BLaER1 (cell line): Measurements from ENCODE around the gene WNT8A.

Source experiments
- H3K27ac ChIP-seq: shearing (Covaris generic); formaldehyde crosslinking; 2 replicates; pipeline ENCODE4 v1.8.1; 2022
- H3K27me3 ChIP-seq: shearing (Covaris generic); formaldehyde crosslinking; 2 replicates; pipeline ENCODE4 v1.8.1; 2022
- H3K36me3 ChIP-seq: shearing (Covaris generic); formaldehyde crosslinking; 2 replicates; pipeline ENCODE4 v1.8.1; 2022
- H3K4me1 ChIP-seq: shearing (Covaris generic); formaldehyde crosslinking; 2 replicates; pipeline ENCODE4 v1.8.1; 2022
- H3K4me2 ChIP-seq: shearing (Covaris generic); formaldehyde crosslinking; 2 replicates; pipeline ENCODE4 v1.8.1; 2022
- H3K4me3 ChIP-seq: shearing (Covaris generic); formaldehyde crosslinking; 2 replicates; pipeline ENCODE4 v1.8.1; 2022
- H3K9ac ChIP-seq: shearing (Covaris generic); formaldehyde crosslinking; 2 replicates; pipeline ENCODE4 v1.8.1; 2022
- H3K9me3 ChIP-seq: shearing (Covaris generic); formaldehyde crosslinking; 2 replicates; pipeline ENCODE4 v1.8.1; 2022
- H4K20me1 ChIP-seq: shearing (Covaris generic); formaldehyde crosslinking; 2 replicates; pipeline ENCODE4 v1.8.1; 2022
- Cebpa-rat ChIP-seq: shearing (Covaris generic); IDR thresholded peaks from 2 replicates; pipeline ENCODE4 v1.8.1; 2022

WNT8A gene

DNA sequence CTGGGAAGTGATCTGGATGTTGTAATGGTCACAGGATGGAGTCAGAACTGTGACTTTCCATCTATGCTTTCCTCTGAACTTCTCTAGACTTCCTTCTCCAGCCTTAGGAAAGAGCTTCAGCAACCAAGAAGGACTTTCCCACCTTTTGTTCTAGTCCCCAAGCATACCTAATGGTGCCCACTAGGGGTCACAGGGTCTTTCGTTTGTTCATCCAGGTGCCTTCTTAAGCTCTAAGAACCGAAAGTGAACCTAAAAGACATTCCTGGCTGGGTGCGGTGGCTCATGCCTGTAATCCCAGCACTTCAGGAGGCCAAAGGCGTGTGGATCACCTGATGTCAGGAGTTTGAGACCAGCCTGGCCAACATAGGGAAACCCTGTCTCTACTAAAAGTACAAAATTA, 1.8 kb upstream of the WNT8A start:
- H3K4me2 ChIP-seq, result no peak overlapping the region
- H4K20me1 ChIP-seq, result no peaks in the 10 kb centered on the region
- no peaks in the 10 kb centered on the region for H3K36me3 ChIP-seq
- H3K4me1 ChIP-seq, result peaks cover 8% of the 10 kb centered on the region
- TF ChIP-seq Cebpa-rat, result no peak
- no peak overlapping the region for H3K27ac ChIP-seq
- H3K4me3 ChIP-seq, result no peak overlapping the region
- H3K9ac ChIP-seq, result no peak overlapping the region
- no peaks in the 10 kb centered on the region for H3K9me3 ChIP-seq
- no peaks in the 10 kb centered on the region for H3K27me3 ChIP-seq

DNA sequence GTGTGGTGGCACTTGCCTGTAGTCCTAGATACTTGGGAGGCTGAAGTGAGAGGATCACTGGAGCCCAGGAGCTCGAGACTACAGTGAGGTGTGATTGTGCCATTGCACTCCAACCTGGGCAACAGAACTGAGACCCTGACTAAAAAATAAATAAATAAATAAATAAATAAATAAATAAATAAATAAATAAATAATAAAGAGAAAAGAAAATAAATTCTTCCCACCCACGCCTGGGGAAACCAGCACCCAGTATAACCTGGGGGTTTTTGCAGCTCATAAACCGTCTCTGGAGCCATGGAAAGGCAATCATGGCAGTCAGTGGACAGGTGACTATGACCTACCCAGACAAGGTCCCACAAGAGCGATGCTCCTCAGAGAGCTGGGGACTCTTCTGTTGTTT, 7.9 kb downstream of the WNT8A start:
- Histone ChIP-seq H4K20me1 (no peaks in the 10 kb centered on the region), H3K4me2 (no peak overlapping the region), H3K9ac (no peak overlapping the region), H3K36me3 (no peaks in the 10 kb centered on the region), H3K9me3 (no peaks in the 10 kb centered on the region), H3K27ac (no peak overlapping the region), H3K4me1 (peaks cover 32% of the 10 kb centered on the region), H3K4me3 (no peak overlapping the region), H3K27me3 (no peaks in the 10 kb centered on the region)
- TF ChIP-seq Cebpa-rat, result no peak

DNA sequence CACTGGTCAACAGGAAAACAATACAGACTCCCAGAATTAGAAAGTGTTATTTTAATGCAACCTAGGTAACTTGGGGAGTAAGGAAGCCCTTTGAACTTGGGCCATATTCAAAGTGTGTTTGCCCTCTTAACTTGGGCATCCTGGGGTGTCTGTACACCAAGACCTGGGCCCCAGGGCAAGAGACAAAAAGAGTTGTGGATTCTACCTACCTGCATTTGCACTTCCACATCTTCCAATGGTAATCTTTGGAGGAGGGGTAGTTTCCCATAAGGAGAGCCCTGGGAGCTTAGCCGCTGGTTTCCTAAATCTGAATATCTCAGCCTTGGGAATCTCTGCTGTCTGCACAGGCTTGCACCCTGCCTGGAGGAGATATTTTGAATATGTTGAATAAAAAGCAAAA, 8.5 kb downstream of the WNT8A start:
- Histone ChIP-seq H3K27ac (peak overlapping the region; percentile 14; the same call in 1 of the 2 replicates), H3K27me3 (no peaks in the 10 kb centered on the region), H3K4me2 (peak overlapping the region; percentile 45), H3K4me1 (peaks cover 32% of the 10 kb centered on the region), H4K20me1 (no peaks in the 10 kb centered on the region), H3K9ac (no peak overlapping the region), H3K9me3 (no peaks in the 10 kb centered on the region), H3K4me3 (no peak overlapping the region), H3K36me3 (no peaks in the 10 kb centered on the region)
- no peak for TF ChIP-seq Cebpa-rat

DNA sequence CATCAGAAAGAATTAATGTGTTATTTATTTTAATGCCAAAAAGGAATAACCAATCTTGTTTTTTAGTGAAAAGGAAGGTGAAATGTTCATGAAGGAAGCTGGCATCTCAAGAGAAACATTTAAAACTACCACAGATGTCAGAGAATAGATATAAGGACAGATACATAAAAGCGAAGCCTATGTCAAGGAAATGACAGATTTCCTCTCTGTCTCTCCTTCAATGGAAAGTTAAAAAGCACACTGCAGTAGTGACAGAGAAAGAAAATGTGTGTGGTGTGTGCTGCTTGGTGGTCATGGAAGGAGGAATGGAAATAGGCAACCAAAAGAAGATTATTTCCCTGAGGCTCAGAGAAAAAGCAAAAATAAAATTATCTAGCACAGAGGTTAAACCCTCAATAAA, 9.2 kb downstream of the WNT8A start:
- Histone ChIP-seq H3K4me1 (peaks cover 32% of the 10 kb centered on the region), H3K4me2 (peak overlapping the region; percentile 45), H3K36me3 (no peaks in the 10 kb centered on the region), H3K27me3 (no peaks in the 10 kb centered on the region), H4K20me1 (no peaks in the 10 kb centered on the region), H3K4me3 (no peak overlapping the region), H3K9me3 (no peaks in the 10 kb centered on the region), H3K9ac (no peak overlapping the region; the same call in 1 of the 2 replicates), H3K27ac (no peak overlapping the region; the same call in 1 of the 2 replicates)
- TF ChIP-seq Cebpa-rat, result no peak

DNA sequence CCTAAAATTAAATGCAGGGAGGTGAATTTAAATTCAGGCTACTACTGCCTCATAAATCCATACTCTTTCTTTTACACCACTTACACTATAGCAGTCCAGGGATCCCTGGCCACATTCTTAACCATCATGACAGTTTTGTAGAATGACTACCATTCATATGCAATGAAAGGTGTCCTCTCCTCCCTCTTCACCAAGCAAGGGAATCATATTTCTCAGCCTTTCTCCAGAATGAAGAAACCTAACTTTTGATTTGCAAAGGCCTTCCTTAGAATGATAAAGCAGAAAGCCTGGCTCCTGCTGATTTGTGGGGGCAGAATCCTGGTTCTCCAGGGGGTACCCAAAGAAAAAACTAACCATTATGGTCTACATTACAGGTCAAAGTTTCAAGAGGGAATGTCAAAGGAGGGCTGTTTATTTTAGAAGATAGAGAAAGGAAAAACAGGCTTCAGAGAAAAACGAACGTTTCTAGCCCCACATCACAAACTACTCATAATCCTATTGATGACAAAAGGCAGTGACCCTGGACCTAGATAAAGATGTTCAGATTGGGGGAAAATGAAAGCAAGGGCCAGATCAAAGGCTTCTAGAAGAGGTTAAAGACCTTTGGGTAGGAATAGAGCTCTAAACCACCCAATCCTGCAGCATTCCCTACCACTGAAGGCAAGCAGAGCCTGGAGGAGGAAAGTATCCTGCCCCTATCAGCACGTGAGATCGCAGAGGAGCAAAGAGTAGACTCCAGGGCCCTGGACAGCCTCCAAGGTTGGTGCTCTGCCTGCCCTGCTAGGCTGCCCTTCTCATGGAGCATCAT, 11.5 kb downstream of the WNT8A start:
- no peaks in the 10 kb centered on the region for H3K36me3 ChIP-seq
- H3K9ac ChIP-seq, result no peak overlapping the region
- H3K4me2 ChIP-seq, result no peak overlapping the region
- no peak overlapping the region for H3K4me3 ChIP-seq
- no peak overlapping the region for H3K27ac ChIP-seq
- no peak for TF ChIP-seq Cebpa-rat
- no peaks in the 10 kb centered on the region for H4K20me1 ChIP-seq
- peaks cover 32% of the 10 kb centered on the region for H3K4me1 ChIP-seq
- no peaks in the 10 kb centered on the region for H3K9me3 ChIP-seq
- H3K27me3 ChIP-seq, result no peaks in the 10 kb centered on the region

DNA sequence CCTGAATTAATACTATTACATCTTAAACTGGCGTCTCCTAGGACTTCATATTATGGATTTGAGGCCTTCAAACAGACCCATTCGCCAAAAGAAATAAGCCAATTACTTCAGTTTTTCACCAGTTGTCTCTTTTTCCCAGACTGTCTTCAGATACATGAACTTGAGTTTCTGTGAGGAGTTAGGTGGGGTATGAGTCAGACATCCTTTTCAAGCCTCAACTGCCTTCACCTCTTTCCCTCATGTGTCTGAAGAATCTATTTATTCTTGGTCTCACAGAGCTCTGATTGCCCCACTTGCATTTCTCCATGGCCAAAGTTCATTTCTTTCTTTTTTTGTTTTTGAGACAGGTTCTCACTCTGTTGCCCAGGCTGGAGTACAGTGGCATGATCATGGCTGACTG, 12.5 kb downstream of the WNT8A start:
- no peaks in the 10 kb centered on the region for H3K9me3 ChIP-seq
- no peaks in the 10 kb centered on the region for H4K20me1 ChIP-seq
- no peaks in the 10 kb centered on the region for H3K36me3 ChIP-seq
- H3K4me2 ChIP-seq, result no peak overlapping the region
- no peak overlapping the region for H3K4me3 ChIP-seq
- no peak overlapping the region for H3K9ac ChIP-seq
- TF ChIP-seq Cebpa-rat, result no peak
- H3K4me1 ChIP-seq, result peaks cover 32% of the 10 kb centered on the region
- no peaks in the 10 kb centered on the region for H3K27me3 ChIP-seq
- no peak overlapping the region for H3K27ac ChIP-seq

DNA sequence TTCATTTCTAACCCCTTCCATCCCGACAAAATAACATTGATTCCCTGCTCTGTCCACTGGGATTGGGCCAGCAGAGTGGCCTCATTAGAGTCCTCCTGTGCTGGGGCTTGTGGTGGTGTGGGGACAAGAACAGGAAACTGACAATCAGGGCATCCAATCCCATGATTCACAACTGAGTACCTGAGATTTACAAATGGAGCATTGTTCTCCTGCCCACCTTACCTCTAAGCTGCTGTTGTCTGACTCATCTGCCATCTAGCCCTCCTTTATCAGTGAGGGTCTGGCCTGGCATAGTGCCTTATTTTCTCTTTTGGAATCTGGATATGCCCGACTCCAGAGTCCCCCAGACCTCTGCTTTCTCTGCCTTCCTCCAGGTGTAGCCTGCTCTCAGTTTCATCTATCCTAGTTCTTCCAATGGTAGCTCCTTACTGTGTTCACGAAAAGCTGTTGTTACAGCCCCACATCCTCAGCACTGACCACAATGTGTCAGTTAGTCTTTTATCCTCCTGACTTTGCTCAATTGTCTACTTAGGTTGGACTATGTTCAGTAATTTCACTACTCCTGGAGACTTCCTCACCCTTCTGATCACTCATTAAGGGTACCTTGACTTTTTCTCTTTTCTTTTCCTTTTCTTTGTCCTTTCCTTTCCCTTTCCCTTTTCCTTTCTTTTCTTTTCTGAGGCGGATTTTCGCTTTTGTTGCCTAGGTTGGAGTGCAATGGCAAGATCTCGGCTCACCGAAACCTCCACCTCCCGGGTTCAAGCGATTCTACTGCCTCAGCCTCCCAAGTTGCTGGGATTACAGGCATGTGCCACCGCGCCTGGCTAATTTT, 13.4 kb downstream of the WNT8A start:
- H3K4me3 ChIP-seq, result no peak overlapping the region
- no peak overlapping the region for H3K9ac ChIP-seq
- no peaks in the 10 kb centered on the region for H3K9me3 ChIP-seq
- no peaks in the 10 kb centered on the region for H3K27me3 ChIP-seq
- TF ChIP-seq Cebpa-rat, result no peak
- H3K27ac ChIP-seq, result no peak overlapping the region
- H4K20me1 ChIP-seq, result no peaks in the 10 kb centered on the region
- no peaks in the 10 kb centered on the region for H3K36me3 ChIP-seq
- no peak overlapping the region for H3K4me2 ChIP-seq
- peaks cover 31% of the 10 kb centered on the region for H3K4me1 ChIP-seq

DNA sequence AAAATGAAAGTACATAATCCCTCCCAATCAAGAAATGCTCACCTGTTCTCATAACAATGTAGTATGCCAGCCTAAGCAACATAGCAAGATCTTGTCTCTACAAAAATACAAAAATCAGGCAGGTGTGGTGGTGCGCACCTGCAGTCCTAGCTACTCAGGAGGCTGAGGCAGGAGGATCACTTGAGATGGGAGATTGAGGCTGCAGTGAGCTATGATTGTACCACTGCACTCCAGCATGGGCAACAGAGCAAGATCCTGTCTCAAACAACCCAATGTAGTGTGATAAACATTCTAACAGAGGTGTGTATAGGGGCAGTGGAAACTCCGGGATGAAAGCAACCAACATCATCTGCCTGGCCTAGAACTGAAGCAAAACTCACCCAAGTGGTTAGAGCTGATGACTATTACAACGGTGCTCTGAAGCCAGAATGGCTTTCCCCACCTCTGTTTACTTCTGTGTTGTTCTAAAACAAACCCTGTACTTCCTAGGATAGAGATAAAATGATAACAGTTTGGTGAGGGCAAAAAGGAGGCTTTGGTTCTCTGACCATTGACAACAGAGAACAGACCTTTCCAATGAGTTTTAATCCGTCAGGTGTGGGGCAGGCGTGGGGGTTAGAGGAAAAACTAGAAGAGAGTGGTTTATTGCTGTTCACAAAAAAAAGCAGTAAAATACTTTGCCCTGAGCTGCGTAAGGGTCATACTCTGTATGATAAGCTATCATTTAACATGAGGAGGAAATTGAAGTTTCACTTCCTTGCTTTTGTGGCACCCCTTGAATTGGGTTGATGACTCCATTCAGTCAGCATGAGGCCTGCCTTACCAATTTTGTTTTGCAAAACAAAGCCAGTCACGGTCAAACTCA, 18.9 kb downstream of the WNT8A start:
- no peaks in the 10 kb centered on the region for H3K27me3 ChIP-seq
- H3K9me3 ChIP-seq, result no peaks in the 10 kb centered on the region
- H3K4me1 ChIP-seq, result peaks cover 14% of the 10 kb centered on the region
- no peak for TF ChIP-seq Cebpa-rat
- H3K27ac ChIP-seq, result 0 out of 2 replicates have a peak overlapping the region, but pooled peaks have one; percentile 1
- H3K4me3 ChIP-seq, result no peak overlapping the region
- H3K4me2 ChIP-seq, result peak overlapping the region; percentile 29
- H3K36me3 ChIP-seq, result no peaks in the 10 kb centered on the region
- no peaks in the 10 kb centered on the region for H4K20me1 ChIP-seq
- H3K9ac ChIP-seq, result no peak overlapping the region

DNA sequence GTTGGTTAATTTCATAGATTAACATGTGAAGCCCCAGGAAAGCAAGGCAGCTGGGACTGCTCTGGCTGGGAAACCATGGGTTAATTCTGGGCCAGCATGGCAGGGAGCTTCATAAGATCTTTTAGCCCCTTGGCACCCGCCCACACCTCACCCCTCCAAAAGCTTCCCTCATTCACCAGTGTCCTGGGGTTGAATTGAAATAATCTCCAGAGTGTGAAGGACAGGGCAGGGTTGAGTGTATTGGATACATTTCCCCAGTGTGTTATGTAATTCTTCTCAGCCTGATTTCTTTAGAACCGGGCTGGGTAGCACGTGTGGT, 19.4 kb downstream of the WNT8A start:
- Histone ChIP-seq H3K27ac (0 out of 2 replicates have a peak overlapping the region, but pooled peaks have one; percentile 1), H3K9me3 (no peaks in the 10 kb centered on the region), H3K9ac (no peak overlapping the region), H3K4me3 (no peak overlapping the region), H3K4me1 (peaks cover 14% of the 10 kb centered on the region), H3K36me3 (no peaks in the 10 kb centered on the region), H3K27me3 (no peaks in the 10 kb centered on the region), H4K20me1 (no peaks in the 10 kb centered on the region), H3K4me2 (peak overlapping the region; percentile 29)
- no peak for TF ChIP-seq Cebpa-rat
